ENCODE results near the gene ANGPTL2.
"Not testable (repeated sequence)": the region's sequence is repeated elsewhere in the genome, so short reads cannot be mapped to it uniquely, and the experiment has no call there.

ANGPTL2 gene

DNA sequence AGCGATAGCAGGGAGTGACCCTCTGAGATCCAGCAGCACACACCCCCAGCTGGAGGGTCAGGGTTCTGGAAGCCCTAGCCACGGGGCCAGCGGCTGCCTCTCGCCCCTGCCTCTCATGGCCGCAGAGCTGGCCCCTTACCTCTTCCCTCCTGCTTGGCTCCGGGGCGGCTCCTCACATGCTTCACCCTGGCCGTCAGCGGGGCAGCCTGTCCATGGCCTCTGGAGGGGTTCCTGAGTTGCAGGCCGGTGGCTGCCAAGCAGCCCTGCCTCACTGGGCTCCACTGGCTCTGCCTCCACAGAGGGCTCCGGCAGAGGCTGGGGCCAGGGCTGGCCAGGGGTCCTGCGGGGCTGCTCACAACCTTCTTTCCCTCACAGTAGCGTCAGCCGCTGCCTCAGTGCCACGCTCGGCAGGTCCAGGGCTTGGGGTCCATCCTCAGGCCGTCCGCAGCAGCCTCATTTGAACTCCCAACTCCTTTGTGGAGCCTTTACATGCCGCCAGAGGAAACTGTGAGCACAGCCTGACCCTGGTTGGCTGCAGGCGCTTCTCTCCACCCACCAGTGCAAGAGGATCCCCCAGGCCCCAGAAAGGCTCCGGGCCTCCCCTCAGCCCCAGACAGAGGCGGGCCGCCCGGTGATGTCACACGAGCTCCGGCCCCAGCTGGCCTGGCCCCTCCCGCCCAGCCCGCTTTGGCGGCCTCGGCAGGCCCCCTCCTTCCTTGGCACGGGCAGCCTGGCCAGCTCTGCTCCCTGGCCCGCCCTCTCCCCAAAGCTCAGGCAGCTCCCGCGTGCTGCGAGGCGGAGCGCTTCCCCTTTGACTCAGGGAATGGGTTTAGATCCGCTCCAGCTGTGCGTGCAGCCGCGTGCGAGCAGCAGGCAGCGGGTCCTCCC lies at the start of gene ANGPTL2:
ANGPTL2 (minus strand) TSS at position 460 of the 888 bp plus-strand sequence. CDS start 13,904 bp downstream, outside the sequence.
- no peak for DNase-seq

GRCh38 chr9:127171348-127171747 lies 48.9 kb upstream of the ANGPTL2 start:
- not testable (repeated sequence) for DNase-seq

- no peak for DNase-seq
Observed at GRCh38 chr9:127170652-127171051, 48.2 kb upstream of the ANGPTL2 start.

DNA sequence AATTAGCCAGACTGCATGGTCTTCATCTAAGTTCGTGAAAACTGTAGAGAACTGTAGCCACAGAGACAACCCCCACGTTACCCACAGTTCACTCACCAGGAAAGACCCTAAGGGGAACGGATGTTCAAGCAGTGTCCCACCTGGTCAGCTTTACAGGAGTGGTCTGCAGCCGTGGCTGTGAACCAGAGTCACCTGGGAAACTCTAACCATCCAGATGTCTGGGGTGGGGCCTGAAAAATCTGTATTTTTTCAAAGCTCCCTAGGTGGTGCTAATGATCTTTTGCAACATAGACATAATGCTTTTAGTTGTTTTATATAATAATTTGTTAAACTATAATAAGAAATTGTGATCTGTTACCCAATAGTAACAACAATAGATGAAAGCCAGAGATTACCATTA lies 47.7 kb upstream of the ANGPTL2 start:
- DNase-seq = no peak

DNA sequence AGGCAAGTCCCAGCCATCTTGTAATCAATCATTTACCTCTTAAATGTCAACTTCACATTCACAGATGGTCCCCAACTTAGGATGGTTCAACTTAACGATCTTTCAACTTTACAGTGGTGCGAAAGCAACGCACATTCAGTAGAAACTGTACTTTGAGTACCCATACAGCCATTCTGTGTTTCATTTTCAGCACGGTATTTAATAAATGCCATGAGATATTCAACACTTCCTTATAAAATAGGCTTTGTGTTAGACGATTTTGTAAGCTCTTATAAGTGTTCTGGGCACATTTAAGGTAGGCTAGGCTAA lies 47.1 kb upstream of the ANGPTL2 start:
- DNase-seq = no peak

DNA sequence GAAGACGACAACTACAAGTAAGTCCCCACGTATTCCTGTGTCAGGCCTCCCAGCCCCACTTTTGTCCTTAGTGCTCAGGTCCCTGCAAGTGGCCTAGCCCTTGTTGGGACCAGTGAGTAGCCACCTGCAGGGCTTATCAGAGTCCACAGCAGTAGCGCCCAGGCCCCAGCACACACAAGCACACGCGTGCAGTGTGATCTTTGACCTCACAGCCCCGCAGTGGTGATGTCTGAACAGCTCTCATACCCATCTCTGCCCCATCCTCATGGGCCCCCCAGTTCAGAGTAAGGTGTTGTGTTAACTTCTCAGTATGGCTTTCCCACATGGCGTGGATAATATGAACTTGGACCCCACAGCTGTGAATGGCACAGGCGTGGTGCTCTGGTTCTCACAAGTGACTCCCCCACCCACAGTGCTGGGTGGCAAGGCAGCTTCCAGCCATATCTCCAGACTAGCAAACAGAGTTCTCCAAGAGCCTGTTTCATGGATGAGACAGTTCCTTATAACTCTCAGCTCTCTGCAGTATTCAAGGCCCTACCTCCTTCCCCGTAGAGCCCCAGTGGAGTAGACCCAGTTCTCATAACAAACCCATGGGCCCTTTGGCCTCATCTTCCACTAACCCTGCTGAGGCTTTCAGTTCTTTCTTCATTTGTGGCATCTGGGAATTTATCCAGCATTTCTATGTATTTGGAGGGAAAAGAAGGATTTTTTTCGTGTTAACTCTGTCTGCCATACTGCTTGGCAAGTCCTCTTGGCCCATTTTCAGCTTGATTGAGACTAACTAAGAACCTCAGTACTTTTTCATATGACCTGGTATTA lies 46.5 kb upstream of the ANGPTL2 start:
- DNase-seq = no peak

DNA sequence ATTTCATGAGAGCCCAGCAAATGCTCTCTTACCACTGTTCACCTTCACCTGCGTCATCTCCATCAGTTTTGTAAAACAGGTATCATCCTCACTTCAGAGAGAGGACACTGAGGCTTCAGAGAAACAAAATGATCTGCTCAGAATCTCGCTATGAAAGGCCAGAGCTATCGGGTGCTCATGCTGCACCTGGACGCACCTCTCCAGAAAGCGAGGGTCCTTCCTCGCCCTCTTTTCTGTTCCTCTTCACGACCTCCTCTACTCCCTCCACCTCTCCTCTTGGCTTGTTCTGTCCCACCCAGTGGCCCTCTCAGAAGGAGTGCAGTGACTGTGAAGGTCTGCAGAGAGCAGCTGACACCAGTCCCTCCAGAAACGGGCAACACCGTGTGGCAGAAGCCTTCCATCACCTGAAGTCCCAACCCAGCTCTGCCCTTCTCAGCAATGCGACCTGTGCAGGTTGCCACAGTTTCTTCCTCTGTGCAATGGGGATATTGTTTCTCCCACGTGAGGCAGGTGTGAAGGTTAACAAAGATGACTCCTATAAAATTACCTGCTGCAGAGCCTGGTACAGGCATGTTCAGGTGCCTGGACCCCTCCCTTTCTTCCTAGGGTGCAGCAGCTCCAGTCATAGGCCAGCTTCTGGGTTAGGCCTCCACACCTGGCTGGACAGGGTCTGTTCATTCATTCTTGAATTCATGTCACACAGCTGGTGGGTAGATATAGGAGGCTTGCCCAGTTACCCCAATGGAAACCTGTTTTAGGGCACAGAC lies 45.3 kb upstream of the ANGPTL2 start:
- no peak for DNase-seq

DNA sequence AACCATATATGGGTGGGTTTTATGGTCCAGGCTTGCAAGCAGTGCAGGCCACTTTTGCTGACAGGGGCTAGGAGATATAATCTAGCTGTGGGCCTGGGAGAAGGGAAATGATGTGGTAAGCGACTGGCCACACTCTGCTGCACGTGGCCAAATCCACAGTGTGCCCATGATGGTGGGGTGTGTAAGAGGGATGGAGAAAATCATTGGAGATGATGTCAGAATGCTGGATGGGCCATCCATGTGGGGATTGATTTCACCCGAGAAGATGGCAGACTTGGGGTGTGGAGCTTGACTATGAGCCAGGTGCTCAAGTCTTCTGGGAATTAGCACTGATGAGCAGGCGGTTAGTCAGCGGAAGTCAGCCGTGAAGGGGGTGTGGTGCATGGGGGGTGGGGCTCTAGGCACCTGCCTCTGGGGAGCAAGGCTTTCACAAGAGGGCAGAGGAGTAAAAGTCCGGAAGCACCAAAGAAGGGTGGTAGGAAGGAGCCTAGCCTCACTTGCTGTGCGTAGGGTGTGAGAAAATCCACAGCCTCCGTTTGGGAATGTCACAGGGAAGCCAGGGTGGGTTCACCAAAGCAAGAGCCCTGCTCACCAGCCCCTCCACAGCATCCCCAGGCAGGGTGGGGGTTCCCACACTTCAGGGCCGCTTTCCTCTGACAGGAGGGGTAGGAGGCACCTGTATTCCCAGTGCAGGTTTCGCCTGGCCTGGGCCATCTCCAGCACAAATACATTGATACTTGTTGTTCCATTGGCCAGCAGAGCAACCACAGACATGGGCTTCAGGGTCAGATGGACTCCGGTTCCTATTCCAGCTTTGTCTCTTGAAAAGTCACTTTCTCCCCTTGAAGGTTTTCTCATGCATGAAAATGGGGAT lies 44.5 kb upstream of the ANGPTL2 start:
- DNase-seq = no peak

DNA sequence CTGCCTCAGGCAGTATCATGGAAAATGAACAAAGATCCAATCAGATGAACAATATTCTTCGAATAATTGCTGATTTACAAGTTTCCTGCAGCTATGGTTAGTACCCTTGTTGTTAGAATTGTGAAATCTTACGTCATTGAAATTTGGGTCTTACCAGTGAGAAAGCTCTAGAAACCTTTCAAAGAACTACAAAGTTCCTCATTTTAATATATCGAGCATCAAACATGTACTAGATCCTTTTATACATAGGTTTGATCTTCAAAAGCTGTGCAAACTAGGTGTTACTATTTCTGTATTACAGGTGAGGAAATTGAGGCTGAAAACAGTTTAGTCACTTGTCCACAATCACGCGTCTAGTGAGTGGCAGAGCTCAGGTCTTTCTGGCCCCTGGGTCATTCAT lies 43.7 kb upstream of the ANGPTL2 start:
- DNase-seq = no peak

- no peak for DNase-seq
Observed at GRCh38 chr9:127165116-127165515, 42.7 kb upstream of the ANGPTL2 start.

GRCh38 chr9:127163409-127163808 lies 41.0 kb upstream of the ANGPTL2 start:
- DNase-seq = no peak

- no peak for DNase-seq
Observed at GRCh38 chr9:127162864-127163365, 40.5 kb upstream of the ANGPTL2 start.

- no peak for DNase-seq
Observed at GRCh38 chr9:127162046-127162863, 39.8 kb upstream of the ANGPTL2 start.

- DNase-seq = no peak
Observed at GRCh38 chr9:127161081-127161624, 38.7 kb upstream of the ANGPTL2 start.

GRCh38 chr9:127159949-127160610 lies 37.6 kb upstream of the ANGPTL2 start:
- DNase-seq = no peak

GRCh38 chr9:127159325-127159801 lies 36.9 kb upstream of the ANGPTL2 start:
- no peak for DNase-seq

DNA sequence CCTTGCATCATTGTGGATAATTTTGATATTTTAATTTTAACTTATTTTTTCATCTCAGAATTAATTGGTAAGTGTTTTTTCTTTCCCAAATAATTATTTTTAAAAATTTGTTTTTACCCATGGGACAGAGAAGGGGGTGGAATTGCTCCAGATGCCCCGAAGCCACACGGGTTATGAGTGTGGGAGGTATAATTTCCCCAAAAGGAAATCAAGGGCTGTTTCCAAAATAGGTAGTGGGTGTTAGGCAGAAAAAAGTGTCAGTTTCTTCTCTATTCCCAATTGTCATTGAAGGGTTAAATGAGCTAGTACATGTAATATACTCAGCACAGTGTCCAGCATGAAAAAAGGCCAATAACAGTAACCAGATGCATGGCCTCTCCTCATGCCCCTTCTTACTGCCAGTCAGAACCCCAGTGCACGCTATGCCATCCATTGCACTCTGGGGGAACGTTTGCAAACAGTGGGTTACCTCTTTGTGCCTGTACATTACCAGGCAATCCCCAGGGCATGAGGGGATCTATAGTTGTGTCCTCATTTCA lies 36.4 kb upstream of the ANGPTL2 start:
- DNase-seq = no peak

DNA sequence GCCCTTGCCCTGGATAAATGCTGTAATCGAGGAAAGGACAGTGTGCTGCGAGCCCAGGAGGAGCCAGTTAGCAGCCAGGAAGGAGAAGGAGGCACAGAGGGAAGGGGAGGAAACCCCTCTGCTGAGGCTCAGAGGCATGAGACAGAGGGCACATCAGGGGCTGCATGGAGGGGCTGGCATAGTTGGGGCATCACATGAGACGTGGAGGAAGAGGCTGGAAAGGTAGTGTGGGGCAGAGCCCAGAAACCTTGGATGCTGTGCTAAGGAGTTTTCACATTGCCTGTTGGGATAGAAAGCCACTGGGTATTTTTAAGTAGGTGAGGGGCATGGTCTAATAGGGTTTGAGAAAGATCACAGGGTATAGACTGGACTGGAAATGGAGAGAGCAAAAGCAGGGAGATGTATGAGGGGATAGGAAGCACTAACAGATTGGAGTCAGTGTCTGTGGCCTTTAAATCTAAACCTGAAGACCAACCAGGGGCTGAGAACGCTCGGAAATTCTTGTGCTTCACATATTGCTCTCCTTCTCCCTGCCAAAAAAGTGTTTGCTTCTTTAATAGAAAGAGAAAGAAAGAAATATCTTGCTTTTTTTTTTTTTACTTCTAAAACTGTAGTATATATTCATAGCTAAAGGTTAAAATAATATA lies 33.0 kb upstream of the ANGPTL2 start:
- DNase-seq = no peak

Data from activated CD4-positive, alpha-beta T cell treated with anti-CD3 and anti-CD28 coated beads, Interleukin-2, amount 50 U/mL, for 4 hours (primary cell).